HG02870 (cell line): Measurements from ENCODE around the gene INPP5F.

ENCODE experiments used
- ATAC-seq: cut with Tn5 transposase; IDR thresholded peaks from one replicate; pipeline ENCODE4 v1.9.1; 2021; ENCODE audit warnings: mild to moderate bottlenecking, moderate library complexity; ENCODE audit not compliant: unreplicated experiment

The INPP5F gene

DNA sequence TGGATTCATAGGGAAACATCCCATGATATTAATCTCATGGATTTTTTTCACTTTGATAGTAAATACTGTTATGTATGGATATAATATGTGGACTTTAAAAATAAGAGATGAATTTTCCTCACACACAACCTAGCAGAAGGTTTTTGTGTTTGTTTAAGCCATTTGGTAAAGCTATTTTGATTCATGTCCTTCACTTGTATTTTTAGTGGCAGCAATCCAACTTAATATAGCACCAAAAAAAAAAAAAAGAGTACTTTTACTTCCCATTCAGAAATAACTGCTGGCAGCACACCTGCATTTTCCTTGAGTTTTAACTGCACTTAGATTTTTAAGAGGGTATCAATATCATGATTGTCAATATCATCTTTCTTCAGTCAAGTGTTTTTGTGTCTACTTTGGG lies 86.8 kb downstream of the INPP5F start:
- no peak for ATAC-seq

DNA sequence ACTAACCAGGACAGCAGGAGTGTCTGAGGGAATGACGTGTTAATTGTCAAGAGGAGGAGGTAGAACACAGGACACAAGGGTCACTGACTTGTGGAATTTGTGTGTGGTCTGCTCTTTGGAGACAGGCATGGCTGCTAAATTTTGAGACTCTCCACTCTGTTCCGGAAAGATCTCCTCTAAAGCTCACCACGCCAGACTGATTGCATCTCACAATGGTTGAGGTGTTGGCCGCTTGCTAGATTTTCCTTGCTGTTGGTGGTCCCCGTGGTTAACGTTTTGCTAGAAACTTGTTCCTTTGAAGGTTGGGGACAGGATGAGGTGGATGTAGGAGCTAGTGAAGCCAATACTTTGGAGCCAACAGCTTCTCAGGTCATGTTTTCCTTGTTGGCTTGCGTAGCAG lies 89.8 kb downstream of the INPP5F start:
- no peak for ATAC-seq

DNA sequence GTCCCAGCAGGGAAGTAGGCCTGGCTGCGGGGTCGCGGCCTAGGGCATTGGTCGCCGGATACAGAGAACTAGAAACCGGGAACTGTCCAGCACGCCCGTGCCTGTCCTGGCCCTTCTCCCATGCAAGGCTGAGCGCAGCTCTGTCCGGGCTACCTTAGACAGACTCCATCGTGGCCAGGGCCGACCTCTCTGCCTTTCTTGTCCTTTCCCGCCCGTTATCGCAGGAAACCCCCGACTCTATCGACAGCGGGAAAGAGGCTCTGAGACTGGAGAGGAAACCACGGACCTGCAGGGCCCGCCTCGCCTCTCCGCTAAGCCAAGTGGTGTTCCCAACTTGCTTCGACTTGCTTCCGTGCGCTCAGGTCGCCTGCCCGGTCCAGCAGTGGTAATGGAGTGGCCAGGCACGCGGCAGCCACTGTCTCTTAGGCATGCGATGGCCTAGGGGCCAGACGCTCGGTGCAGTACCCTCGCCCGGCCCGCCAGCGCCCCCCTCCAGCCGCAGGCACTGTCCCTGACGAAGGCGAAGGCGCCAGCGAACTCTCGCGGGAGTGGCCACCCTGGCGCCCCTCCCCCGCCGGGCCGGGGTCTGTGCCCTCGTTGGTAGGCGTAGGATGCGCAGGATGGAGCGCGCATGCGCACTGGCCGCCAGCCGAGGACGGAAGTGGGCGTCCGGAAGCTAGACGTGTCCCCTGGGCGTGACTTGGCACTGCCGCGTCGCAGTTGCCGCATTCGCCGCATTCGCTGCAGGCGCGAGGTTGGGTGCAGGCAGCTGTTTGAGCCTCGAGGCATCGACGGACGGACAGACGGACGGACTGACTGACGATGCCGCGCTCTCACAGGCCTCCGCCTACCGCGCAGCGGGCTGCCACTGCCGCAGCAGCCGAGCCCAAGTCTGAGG lies 92.4 kb downstream of the INPP5F start:
- ATAC-seq: no peak

DNA sequence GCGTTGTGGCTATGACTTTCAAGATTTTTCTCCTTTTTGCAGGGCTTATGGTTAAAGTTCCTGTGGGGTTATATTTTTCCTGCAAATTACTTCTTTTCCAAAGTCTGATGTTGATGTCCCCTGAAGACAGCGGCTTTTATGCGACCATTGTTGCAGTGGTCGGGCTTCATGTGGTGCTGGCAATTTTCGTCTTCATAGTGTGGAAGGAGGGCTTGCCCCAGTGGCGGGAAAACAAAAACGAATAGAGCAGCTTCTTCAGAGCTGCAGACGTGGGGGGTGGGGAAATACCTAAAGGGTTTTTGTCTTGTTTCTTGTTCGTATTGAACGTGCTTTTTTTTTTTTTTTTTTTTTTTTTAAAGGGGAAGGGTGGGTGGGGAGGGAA lies 93.0 kb downstream of the INPP5F start:
- no peak for ATAC-seq

DNA sequence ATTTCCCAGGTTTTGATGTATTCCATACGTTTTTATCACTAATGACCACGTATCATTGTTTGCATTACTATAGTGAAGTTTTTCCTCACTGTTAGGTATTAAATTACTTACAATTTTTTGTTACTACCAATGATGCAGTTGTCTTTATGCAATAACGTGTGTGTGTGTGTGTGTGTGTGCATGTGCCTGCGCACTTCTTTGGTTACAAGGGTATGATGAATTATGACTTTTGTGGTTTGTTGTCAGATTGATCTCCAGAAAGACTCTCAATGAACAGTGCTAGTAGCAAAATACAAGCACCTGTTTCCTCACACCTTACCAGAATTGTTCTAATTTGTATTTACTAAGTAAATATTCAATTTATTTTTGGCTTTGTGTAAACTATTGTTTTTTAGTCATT lies 95.3 kb downstream of the INPP5F start:
- ATAC-seq: no peak

DNA sequence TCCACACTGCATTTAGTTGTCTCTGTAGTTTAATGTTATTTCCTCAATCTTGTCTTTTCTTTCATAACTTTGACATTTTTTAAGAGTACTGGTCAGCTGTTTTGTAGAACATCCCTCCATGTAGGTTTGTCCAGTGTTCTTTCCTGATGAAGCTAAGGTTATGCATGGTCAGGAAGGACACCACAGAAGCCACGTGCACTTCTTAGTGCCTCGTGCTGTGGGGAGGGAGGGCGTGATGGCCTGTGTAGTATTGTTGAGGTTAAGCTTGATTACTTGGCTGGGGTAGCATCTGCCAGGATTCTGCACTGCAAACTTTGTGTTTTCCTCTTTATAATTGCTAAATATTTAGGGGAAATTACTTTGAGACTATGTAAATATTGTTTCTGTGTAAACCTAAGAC lies 98.4 kb downstream of the INPP5F start:
- ATAC-seq: no peak

DNA sequence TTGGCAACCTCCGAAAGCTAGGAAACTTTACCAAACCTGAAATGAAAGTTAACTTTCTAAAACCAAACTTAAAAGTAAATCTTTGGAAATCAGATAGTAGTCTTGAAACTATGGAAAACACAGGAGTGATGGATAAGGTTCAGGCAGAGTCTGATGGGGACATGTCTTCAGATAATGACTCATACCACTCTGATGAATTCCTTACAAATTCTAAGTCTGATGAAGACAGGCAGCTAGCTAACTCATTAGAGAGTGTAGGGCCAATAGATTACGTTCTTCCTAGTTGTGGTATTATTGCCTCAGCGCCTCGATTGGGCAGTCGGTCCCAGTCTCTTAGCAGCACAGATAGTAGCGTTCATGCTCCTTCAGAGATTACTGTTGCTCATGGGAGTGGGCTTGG lies 100.9 kb downstream of the INPP5F start:
- no peak for ATAC-seq

DNA sequence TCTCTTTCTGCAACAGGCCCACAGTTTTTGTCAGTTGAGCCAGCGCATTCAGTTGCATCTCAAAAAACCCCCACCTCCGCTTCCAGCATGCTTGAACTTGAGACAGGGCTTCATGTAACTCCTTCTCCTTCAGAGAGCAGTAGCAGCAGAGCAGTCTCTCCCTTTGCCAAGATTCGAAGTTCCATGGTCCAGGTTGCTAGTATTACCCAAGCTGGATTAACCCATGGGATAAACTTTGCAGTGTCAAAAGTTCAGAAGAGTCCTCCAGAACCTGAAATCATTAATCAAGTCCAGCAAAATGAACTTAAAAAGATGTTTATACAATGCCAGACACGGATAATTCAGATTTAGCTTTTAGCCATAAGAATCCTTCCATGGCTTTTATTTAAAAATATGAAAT lies 101.6 kb downstream of the INPP5F start:
- no peak for ATAC-seq

DNA sequence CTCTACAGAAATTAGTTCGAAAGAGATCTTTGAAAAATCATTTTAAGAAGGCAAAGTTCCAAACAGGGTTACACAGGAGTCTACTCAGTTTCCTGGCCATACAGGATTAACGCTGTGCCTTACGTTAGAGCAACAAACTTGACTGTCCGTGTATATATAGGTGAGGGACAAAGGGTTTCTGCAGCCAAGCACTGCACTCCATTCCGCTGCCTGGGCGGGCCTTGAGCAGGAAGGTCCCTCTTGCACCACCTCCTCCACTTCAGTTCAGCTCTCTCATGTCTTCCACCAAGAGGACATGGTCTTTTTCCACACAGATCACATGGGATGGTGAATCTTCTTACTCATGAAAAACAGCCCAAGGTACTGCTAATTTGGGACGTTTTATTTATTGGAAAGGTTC lies 103.6 kb downstream of the INPP5F start:
- no peak for ATAC-seq

DNA sequence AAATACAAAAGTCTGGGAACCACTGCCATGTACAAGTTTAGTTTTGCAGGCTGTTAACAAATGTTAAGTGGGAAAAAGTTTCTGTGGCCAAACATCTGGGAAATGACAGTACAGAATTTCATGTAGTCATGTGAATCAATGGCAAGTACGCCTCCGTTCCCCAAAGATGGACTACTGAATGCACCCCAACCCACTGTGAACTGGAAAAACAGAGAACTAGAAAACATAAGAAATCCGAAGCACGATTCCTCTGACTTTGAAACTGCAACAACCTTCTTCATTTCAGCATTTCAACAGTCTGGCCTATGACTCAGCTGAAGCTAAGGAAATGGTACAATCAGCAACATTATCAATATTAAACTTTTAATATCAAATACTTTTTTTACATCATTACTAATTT lies 105.0 kb downstream of the INPP5F start:
- ATAC-seq: no peak

DNA sequence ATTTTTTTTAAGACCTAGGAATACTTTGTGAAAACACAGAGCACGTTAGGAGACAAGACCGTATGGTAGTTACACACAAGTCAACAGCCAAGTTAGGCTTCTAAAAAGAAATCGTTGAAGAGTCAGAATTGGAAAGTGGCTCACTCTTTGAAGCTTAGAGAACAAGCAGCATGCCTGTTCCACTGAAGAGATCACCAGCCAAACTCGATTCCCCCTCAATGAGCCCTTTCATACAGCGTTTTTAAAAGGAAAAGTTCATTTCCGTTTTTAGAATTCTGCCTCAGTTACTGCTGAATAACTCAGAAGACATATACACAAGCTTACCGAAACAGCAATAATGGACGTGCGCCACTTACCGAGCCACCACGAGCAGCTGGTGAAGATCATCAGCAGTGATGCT lies 105.8 kb downstream of the INPP5F start:
- ATAC-seq: no peak

DNA sequence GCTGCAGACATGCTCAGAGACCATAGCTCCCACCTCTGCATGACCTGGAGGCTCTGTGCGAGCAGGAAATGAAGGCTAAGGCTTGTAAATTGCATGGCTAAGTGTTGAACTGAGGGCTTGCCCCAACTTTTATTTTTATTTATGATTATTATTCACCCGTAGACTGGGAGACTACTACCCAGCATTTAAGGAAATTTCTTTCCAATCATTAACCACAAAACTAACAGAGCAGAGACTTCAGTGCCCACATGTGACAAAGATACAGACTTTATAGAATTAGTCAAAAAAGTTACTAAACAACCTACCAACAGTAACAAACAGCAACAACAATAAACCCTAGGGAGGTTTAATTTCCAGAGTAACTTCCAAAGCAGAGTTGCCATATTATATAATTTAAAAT lies 107.1 kb downstream of the INPP5F start:
- ATAC-seq: no peak

DNA sequence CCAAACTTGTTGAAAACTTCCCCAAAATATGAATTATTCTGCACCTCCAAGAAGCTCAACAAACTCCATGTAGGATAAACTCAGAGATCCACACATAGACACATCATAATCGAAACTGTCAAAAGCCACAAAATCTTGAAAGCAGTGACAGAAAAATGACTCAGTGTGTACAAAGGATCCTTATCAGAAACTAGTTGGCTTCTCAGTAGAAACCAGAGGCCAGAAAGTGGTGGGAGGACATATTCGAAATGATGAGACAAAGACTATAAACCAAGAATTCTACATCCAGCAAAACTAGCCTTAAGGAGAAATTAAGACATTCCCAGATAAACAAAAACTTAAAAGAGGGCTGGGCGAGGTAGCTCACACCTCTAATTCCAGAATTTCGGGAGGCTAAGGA lies 108.3 kb downstream of the INPP5F start:
- no peak for ATAC-seq

DNA sequence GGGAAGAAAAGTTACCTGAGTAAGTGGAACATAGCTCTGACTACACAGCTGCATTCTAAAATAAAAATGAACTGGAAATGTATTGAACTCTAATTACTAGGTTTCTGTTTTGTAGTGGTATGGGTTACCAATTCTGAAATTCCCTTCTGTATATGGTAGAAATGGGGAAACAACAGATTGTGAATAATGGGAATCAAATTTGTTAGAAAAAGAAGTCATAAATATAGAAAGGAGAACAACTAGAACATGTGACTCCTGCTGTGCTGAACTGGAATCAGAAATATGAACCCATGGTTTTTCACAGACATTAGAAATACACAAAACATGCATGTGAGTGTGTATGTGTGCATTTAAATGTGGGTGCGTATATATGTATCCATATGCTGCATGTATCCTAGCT lies 119.8 kb downstream of the INPP5F start:
- no peak for ATAC-seq

DNA sequence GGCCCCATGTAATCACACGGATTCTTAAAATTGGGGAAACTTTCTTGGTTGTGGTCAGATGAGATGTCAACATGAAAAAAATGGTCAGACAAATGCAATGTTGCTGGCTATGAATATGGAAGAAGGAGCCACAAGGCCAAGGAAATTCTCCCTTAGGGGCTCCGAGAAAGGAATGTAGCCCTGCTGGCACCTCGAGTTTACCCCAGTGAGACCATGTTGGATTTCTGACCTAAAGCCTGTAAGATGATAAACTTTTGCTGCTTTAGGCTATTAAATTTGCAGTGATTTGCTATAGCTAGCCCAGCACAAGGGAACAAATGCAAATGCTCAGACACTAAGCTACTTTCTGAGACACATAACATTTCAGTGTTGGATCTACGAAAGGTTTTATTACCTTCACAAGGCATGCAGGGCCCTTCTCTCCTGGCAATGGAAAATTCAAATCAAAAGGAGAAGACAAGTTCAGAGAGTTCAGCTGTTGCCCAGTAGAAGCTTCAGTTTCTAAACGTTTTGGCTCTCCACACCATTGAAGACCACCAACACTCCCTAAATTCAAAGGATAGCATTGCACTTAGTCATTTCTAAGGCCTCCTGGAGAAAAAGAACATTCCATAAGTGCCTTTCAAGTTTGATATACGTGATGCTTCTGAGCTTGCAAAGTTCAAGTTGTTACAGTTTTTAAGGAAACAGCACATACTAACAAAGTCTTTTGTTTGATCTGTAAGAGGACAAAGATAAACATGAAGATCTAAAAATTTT lies 123.4 kb downstream of the INPP5F start:
- ATAC-seq: no peak

DNA sequence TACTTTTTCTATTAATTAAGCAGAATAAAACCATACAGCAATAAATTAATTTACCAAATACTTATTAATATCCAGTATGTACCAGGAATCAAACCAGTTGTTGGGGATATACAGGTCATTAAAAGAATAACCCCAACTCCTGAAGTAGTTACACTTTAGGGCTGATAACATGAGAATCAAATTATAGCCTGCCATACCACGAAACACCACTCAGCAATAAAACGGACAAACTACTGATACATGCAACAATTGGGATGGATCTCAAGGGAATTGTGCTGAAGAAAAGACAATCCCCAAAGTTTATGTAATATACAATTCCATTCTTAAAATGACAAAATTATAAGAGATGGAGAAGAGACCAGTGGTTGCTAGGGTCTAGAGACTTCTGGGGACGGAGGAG lies 124.1 kb downstream of the INPP5F start:
- no peak for ATAC-seq

DNA sequence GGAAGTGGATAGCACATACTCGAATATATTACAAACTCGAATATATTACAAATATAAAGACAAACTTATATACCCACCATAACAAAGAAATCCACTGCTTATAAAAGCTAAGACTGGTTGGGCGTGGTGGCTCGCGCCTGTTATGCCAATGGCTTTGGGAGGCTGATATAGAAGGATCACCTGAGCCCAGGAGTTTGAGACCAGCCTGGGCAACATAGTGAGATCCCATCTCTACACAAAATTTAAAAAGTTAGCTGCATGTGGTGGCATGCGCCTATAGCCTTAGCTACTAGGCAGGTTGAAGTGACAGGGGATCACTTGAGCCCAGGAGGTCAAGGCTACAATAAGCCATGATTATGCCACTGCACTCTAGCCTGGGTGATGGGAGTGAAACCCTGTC lies 126.4 kb downstream of the INPP5F start:
- ATAC-seq: no peak

DNA sequence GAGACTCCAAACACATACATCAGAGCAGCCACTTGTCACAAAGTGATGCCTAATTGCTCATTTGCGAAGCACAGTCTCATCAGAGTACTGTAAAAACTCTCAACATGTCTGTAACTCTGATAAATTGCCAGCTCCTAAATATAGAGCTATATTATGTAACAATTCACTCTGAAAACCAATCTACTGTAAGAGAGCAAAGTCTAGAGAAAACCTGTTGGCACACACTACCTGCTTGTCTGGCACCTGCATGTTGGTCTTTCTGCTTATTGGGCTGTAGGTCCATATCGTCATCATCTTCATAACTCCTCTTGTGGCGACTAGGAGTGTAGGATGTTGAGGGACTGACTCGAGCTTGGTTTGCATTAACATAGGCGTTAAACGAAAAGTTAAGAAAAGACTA lies 127.0 kb downstream of the INPP5F start:
- no peak for ATAC-seq

DNA sequence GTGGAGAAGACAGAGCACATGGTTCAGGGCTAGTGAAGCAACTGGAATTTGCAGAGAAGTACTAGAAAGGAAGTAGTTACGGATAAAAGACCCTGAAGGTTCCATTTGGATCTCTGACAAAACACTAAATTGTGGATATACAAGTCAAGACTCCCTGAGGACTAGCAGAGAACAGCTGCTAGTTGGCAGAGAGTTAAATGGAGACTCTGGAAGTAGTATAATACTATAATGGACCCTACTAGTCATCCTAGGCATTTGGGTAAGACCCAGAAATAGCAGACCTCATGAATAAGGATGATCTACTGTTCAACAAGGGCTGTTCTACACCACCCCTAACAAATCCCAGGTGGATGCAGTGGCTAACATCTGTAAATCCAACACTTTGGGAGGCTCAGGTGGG lies 127.7 kb downstream of the INPP5F start:
- ATAC-seq: no peak

DNA sequence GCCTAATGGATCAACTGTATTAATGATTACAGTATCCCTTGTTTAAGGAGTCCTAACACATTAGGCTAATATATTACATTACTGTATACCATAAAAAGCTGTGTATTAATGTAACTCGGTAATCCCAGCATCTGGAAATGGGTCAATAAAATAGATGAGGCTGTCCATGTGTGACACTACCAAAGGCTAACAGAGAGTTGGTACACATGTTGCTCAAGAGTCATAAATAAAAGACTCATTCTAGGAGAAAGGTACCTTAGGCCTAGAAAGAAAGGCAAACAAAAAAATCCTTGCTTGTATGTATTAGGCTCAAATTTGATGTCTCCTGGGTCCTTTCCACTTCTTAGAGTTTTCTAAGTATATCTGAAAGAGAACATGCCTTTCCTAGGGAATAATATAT lies 132.2 kb downstream of the INPP5F start:
- ATAC-seq: no peak

DNA sequence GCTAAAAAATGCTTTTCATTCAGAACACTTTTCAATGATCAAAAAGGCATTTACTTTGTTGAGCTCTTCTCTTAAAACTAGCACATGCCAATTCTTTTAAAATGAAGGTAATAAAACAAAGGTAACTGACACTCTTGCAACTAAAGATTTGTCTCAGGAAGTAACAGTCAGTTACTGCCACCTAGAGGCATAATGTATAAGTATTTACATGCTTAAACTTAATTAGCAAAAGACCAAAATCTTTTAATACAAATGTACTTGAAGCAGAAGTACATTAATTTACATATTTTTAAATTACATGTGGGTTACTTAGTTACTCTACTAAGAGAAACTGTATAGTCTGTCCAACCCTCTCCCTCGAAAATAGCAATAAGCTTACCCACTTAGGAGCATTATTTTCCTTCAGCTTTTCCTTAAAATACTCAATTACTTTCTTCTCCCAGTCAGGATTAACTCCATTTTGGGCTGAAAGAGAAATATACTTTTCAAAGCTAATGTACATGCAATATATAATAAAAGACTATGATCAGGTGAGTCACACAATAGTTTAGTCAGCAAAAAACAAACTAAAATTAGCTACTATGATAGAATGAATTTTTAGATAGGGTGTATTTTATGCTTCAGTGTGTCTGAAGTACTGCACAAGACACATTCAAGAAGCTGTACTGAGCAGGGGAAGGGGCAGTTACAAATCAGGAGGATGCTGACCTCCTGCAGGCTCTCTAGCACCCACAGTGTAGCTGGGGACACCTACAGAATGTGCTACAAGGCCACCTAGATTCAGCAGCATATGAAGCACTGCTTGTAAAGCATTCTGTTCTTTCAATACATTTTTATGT lies 133.8 kb downstream of the INPP5F start:
- ATAC-seq: no peak
